HepG2 (cell line): ENCODE results near the gene GATA1.

Experiments
- BHLHE40 ChIP-seq: IDR thresholded peaks from 2 replicates; pipeline ENCODE4 v1.6.1; 2011; ENCODE audit warnings: low read length, improper control_type of control experiment
- CTCF ChIP-seq: sonication (generic); formaldehyde crosslinking; IDR thresholded peaks from 2 replicates; pipeline ENCODE4 v1.5.0; 2020; ENCODE audit warnings: mild to moderate bottlenecking, missing genetic modification reagents, moderate library complexity
- FOSL1 ChIP-seq: sonication (generic); formaldehyde crosslinking; IDR thresholded peaks from 2 replicates; pipeline ENCODE4 v1.9.0; 2021; ENCODE audit warnings: missing genetic modification reagents, borderline replicate concordance
- TMF1 ChIP-seq: sonication (generic); formaldehyde crosslinking; IDR thresholded peaks from 2 replicates; pipeline ENCODE4 v1.8.1; 2022; ENCODE audit warnings: low read depth, missing genetic modification reagents
- ZBTB8A ChIP-seq: sonication (generic); formaldehyde crosslinking; IDR thresholded peaks from 2 replicates; pipeline ENCODE4 v1.4.0; 2020; ENCODE audit warnings: mild to moderate bottlenecking, low read depth, missing genetic modification reagents, borderline replicate concordance
- ZNF232 ChIP-seq: sonication (generic); formaldehyde crosslinking; IDR thresholded peaks from 2 replicates; pipeline ENCODE4 v1.4.0; 2020; ENCODE audit warnings: missing genetic modification reagents, borderline replicate concordance
- ZNF350 ChIP-seq: sonication (generic); formaldehyde crosslinking; IDR thresholded peaks from 2 replicates; pipeline ENCODE4 v1.4.0; 2020; ENCODE audit warnings: mild to moderate bottlenecking, low read depth, missing genetic modification reagents, borderline replicate concordance
- ZNF431 ChIP-seq: sonication (generic); formaldehyde crosslinking; IDR thresholded peaks from 2 replicates; pipeline ENCODE4 v1.9.0; 2022; ENCODE audit warnings: missing genetic modification reagents, low read depth, mild to moderate bottlenecking, borderline replicate concordance
- TF ChIP-seq, protein P1 (sequence below): sonication (generic); formaldehyde crosslinking; IDR thresholded peaks from 2 replicates; pipeline ENCODE4 v1.4.0; 2020; ENCODE audit warnings: missing genetic modification reagents, borderline replicate concordance
- TF ChIP-seq, protein P2 (sequence below): sonication (generic); formaldehyde crosslinking; IDR thresholded peaks from 2 replicates; pipeline ENCODE4 v1.8.1; 2023; ENCODE audit warnings: mild to moderate bottlenecking, inconsistent platforms, moderate library complexity, missing genetic modification reagents, borderline replicate concordance

GRCh38 chrX:48786825-48787504 is 575 bp downstream of the GATA1 start:
- no peak for TF ChIP-seq ZNF232 (CRISPR knock-in tag)
- TF ChIP-seq, protein P1, sequence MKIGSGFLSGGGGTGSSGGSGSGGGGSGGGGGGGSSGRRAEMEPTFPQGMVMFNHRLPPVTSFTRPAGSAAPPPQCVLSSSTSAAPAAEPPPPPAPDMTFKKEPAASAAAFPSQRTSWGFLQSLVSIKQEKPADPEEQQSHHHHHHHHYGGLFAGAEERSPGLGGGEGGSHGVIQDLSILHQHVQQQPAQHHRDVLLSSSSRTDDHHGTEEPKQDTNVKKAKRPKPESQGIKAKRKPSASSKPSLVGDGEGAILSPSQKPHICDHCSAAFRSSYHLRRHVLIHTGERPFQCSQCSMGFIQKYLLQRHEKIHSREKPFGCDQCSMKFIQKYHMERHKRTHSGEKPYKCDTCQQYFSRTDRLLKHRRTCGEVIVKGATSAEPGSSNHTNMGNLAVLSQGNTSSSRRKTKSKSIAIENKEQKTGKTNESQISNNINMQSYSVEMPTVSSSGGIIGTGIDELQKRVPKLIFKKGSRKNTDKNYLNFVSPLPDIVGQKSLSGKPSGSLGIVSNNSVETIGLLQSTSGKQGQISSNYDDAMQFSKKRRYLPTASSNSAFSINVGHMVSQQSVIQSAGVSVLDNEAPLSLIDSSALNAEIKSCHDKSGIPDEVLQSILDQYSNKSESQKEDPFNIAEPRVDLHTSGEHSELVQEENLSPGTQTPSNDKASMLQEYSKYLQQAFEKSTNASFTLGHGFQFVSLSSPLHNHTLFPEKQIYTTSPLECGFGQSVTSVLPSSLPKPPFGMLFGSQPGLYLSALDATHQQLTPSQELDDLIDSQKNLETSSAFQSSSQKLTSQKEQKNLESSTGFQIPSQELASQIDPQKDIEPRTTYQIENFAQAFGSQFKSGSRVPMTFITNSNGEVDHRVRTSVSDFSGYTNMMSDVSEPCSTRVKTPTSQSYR (CRISPR knock-in tag): no peak
- no peak for TF ChIP-seq ZNF350 (CRISPR knock-in tag)
- TF ChIP-seq FOSL1 (CRISPR knock-in tag): no peak
- no peak for TF ChIP-seq ZBTB8A (CRISPR knock-in tag)
- no peak for TF ChIP-seq CTCF (CRISPR knock-in tag)
- no peak for TF ChIP-seq BHLHE40
- TF ChIP-seq ZNF431 (CRISPR knock-in tag): no peak
- TF ChIP-seq, protein P2, sequence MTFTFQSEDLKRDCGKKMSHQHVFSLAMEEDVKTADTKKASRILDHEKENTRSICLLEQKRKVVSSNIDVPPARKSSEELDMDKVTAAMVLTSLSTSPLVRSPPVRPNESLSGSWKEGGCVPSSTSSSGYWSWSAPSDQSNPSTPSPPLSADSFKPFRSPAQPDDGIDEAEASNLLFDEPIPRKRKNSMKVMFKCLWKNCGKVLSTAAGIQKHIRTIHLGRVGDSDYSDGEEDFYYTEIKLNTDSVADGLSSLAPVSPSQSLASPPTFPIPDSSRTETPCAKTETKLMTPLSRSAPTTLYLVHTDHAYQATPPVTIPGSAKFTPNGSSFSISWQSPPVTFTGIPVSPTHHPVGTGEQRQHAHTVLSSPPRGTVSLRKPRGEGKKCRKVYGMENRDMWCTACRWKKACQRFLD (CRISPR knock-in tag): no peak
- no peak for TF ChIP-seq TMF1
